KMS-11 (cell line): Measurements from ENCODE around the gene HMGN3.

ENCODE experiments used
- H2AFZ ChIP-seq: fragments of 200-600 bp; sonication (generic); 2 replicates; pipeline ENCODE4 v1.6.1; 2016; ENCODE audit warnings: antibody characterized with exemption, mixed run types, low read depth
- H3K27ac ChIP-seq: fragments of 200-600 bp; sonication (generic); 2 replicates; pipeline ENCODE4 v1.6.1; 2016; ENCODE audit warnings: mild to moderate bottlenecking, mixed run types
- H3K27me3 ChIP-seq: fragments of 200-600 bp; sonication (generic); 2 replicates; pipeline ENCODE4 v1.6.1; 2017; ENCODE audit warnings: mild to moderate bottlenecking, low read depth, mixed run types, moderate library complexity; ENCODE audit not compliant: insufficient read depth
- H3K36me3 ChIP-seq: fragments of 200-600 bp; sonication (generic); 2 replicates; pipeline ENCODE4 v1.6.1; 2017; ENCODE audit warnings: mild to moderate bottlenecking, mixed run types; ENCODE audit not compliant: insufficient read depth
- H3K4me1 ChIP-seq: fragments of 200-600 bp; sonication (generic); 2 replicates; pipeline ENCODE4 v1.6.1; 2016; ENCODE audit warnings: mild to moderate bottlenecking, low read depth, mixed run types; ENCODE audit not compliant: poor library complexity, severe bottlenecking
- H3K4me2 ChIP-seq: fragments of 200-600 bp; sonication (generic); 2 replicates; pipeline ENCODE4 v1.7.0; 2016; ENCODE audit warnings: mild to moderate bottlenecking, mixed run types
- H3K4me3 ChIP-seq: fragments of 200-600 bp; sonication (generic); IDR thresholded peaks from 2 replicates; pipeline ENCODE4 v1.6.1; 2017; ENCODE audit warnings: low read depth, low read length, mixed read lengths; ENCODE audit not compliant: insufficient read depth
- H3K79me2 ChIP-seq: fragments of 200-600 bp; sonication (generic); 2 replicates; pipeline ENCODE4 v1.6.1; 2016; ENCODE audit warnings: low read depth, mixed run types; ENCODE audit not compliant: insufficient read depth
- H3K9ac ChIP-seq: fragments of 200-600 bp; sonication (generic); 2 replicates; pipeline ENCODE4 v1.6.1; 2016; ENCODE audit warnings: mild to moderate bottlenecking, mixed run types
- H4K20me1 ChIP-seq: fragments of 200-600 bp; sonication (generic); 2 replicates; pipeline ENCODE4 v1.6.1; 2016; ENCODE audit warnings: mild to moderate bottlenecking, mixed run types; ENCODE audit not compliant: insufficient read depth
- CTCF ChIP-seq: fragments of 200-600 bp; sonication (generic); conservative IDR thresholded peaks from 2 replicates; pipeline ENCODE4 v1.6.1; 2017; ENCODE audit warnings: low read depth, mild to moderate bottlenecking, antibody characterized with exemption, low read length, moderate library complexity, mixed read lengths

Gene HMGN3

DNA sequence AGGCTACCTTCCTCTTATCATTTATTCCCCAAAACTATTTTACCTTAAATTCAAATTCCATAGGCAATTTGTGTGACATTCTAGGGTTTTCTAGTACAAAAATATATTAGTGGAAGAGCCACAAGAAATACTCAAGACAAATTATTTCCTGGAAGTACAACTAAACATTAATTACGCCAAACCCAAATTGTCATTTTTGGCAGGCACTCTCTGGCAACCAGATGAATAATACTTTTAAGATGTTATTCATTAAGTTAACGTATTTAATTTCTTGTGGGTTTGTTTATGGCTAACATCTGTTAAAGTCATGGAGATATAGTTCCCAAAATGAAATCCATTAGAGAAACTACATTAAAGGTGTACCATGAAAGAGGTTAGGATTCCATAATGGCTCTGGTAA, 40.5 kb downstream of the HMGN3 start:
- no peak overlapping the region for H3K4me2 ChIP-seq
- no peaks in the 10 kb centered on the region for H4K20me1 ChIP-seq
- H3K27me3 ChIP-seq = no peaks in the 10 kb centered on the region
- no peaks in the 10 kb centered on the region for H3K79me2 ChIP-seq
- no peaks in the 10 kb centered on the region for H3K4me1 ChIP-seq
- H2AFZ ChIP-seq = no peak overlapping the region
- no peak for TF ChIP-seq CTCF
- no peak overlapping the region for H3K9ac ChIP-seq
- H3K36me3 ChIP-seq = no peaks in the 10 kb centered on the region
- H3K27ac ChIP-seq = no peak overlapping the region
- no peak overlapping the region for H3K4me3 ChIP-seq

DNA sequence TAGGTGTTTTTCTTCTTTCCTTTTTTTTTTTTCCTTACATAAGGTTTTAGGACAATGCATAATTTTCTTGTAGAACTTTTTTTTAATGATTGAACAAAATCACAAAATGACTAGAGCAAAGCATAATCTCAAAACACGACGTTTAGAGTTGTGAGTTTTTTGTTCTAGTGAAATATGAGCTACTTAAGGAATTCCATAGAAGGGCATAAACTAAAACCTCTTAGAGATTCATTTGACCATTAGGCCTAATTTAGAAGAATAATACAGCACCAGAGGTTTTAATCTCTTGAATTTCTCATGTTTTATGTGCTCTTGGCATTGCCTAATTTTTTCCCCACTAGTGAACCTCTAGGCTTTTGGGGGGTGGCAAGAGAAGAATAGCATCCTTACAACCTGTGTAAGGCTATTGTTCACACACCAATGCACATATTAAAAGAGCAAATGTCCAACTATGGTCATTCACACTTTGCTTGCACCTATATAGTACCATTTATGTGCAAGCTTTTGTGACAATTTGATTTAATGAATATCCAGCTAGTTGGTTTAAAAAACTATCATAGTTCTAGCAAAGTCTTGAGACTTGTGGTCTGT, 44.6 kb downstream of the HMGN3 start:
- TF ChIP-seq CTCF = no peak
- H3K4me1 ChIP-seq = no peaks in the 10 kb centered on the region

GRCh38 chr6:79188885-79189480, 45.5 kb downstream of the HMGN3 start:
- no peak overlapping the region for H3K4me3 ChIP-seq
- H3K9ac ChIP-seq = no peak overlapping the region
- H4K20me1 ChIP-seq = no peaks in the 10 kb centered on the region
- H3K27ac ChIP-seq = no peak overlapping the region
- no peak for TF ChIP-seq CTCF
- H3K79me2 ChIP-seq = no peaks in the 10 kb centered on the region
- no peak overlapping the region for H2AFZ ChIP-seq
- H3K4me2 ChIP-seq = no peak overlapping the region
- H3K27me3 ChIP-seq = no peaks in the 10 kb centered on the region
- H3K36me3 ChIP-seq = no peaks in the 10 kb centered on the region
- H3K4me1 ChIP-seq = no peaks in the 10 kb centered on the region

More for the DNA sequence above, 44.6 kb downstream of the HMGN3 start:
- Histone ChIP-seq H3K9ac (no peak overlapping the region), H4K20me1 (no peaks in the 10 kb centered on the region), H3K27ac (no peak overlapping the region), H3K79me2 (no peaks in the 10 kb centered on the region), H2AFZ (no peak overlapping the region), H3K36me3 (no peaks in the 10 kb centered on the region), H3K4me2 (no peak overlapping the region), H3K4me3 (no peak overlapping the region), H3K27me3 (no peaks in the 10 kb centered on the region)

- H2AFZ ChIP-seq = no peak overlapping the region
- H3K4me3 ChIP-seq = no peak overlapping the region
- TF ChIP-seq CTCF = no peak
- H3K4me1 ChIP-seq = no peaks in the 10 kb centered on the region
- no peak overlapping the region for H3K4me2 ChIP-seq
- H3K79me2 ChIP-seq = no peaks in the 10 kb centered on the region
- no peak overlapping the region for H3K9ac ChIP-seq
- H3K36me3 ChIP-seq = no peaks in the 10 kb centered on the region
- no peak overlapping the region for H3K27ac ChIP-seq
- no peaks in the 10 kb centered on the region for H4K20me1 ChIP-seq
- H3K27me3 ChIP-seq = no peaks in the 10 kb centered on the region
Measured at GRCh38 chr6:79188107-79188506, 46.4 kb downstream of the HMGN3 start.
